ENCODE measurements around the gene CCDC85C. TPM values are rescaled to one million over a fixed set of nuclear protein-coding genes. Genes with fewer than 3 reads are reported as not detected.
A peak's percentile ranks its signal among the peaks of the same experiment; 100 is the strongest.

The CCDC85C gene
- total RNA-seq, 1 experiment from 2014 or later = 35.8 TPM

GRCh38 chr14:99527026-99527425, 77.0 kb downstream of the CCDC85C start:
- Mint-ChIP-seq H3K4me3 (no peak overlapping the region), H3K27ac (peak overlapping the region; percentile 9; the same call in 1 of the 2 replicates), H3K36me3 (no peaks in the 10 kb centered on the region), H3K9me3 (no peaks in the 10 kb centered on the region), H3K27me3 (ENCODE audit: low read depth) (no peaks in the 10 kb centered on the region), H3K4me1 (peaks cover 63% of the 10 kb centered on the region)
- DNase-seq (ENCODE audit: low spot score) = no peak
- POLR2A ChIA-PET = no interaction called here
- ATAC-seq = no peak
- TF ChIP-seq ZNF423 (CRISPR knock-in tag; IDR thresholded peaks at IDR 0.05) = no peak
- no peak for TF ChIP-seq MLX (CRISPR knock-in tag; IDR thresholded peaks at IDR 0.05)
- no peak for TF ChIP-seq NFE2L1 (CRISPR knock-in tag; IDR thresholded peaks at IDR 0.05)
- CTCF ChIA-PET = interaction anchor here (0.5 to 1.7 kb wide), 6 partner anchors 11 to 258 kb away, joined by 3 to 5 read pairs (median 3); no protein-coding TSS in a partner anchor

- Mint-ChIP-seq H3K27me3 (ENCODE audit: low read depth) (no peaks in the 10 kb centered on the region), H3K27ac (no peak overlapping the region), H3K36me3 (no peaks in the 10 kb centered on the region), H3K4me3 (no peak overlapping the region), H3K9me3 (no peaks in the 10 kb centered on the region), H3K4me1 (peaks cover 57% of the 10 kb centered on the region)
- DNase-seq (ENCODE audit: low spot score) (no peak), ATAC-seq (no peak)
- CTCF ChIA-PET = interaction anchor here (1.2 to 1.8 kb wide), 3 partner anchors 23 to 92 kb away, joined by 5 to 6 read pairs (median 6); no protein-coding TSS in a partner anchor
- POLR2A ChIA-PET = no interaction called here
- TF ChIP-seq NFE2L1 (CRISPR knock-in tag; IDR thresholded peaks at IDR 0.05) (no peak), IRF2 (CRISPR knock-in tag; IDR thresholded peaks at IDR 0.05; ENCODE audit: borderline replicate concordance, low read depth) (no peak), MXD4 (CRISPR knock-in tag; IDR thresholded peaks at IDR 0.05; ENCODE audit: borderline replicate concordance) (no peak), NFATC4 (CRISPR knock-in tag; IDR thresholded peaks at IDR 0.05) (no peak), IRF1 (CRISPR knock-in tag; IDR thresholded peaks at IDR 0.05) (no peak), CDX4 (CRISPR knock-in tag; IDR thresholded peaks at IDR 0.05; ENCODE audit: borderline replicate concordance) (no peak), ZNF671 (CRISPR knock-in tag; IDR thresholded peaks at IDR 0.05) (no peak)
Observed at GRCh38 chr14:99525699-99526080, 78.3 kb downstream of the CCDC85C start.

GRCh38 chr14:99524804-99525698, 79.0 kb downstream of the CCDC85C start:
- no peaks in the 10 kb centered on the region for H3K27me3 Mint-ChIP-seq (ENCODE audit: low read depth)
- peaks cover 52% of the 10 kb centered on the region for H3K4me1 Mint-ChIP-seq
- DNase-seq (ENCODE audit: low spot score) = no peak
- no peak overlapping the region for H3K4me3 Mint-ChIP-seq
- TF ChIP-seq ZNF423 (CRISPR knock-in tag; IDR thresholded peaks at IDR 0.05) (peak; percentile 86), ZNF416 (CRISPR knock-in tag; IDR thresholded peaks at IDR 0.05) (no peak), HMGXB4 (CRISPR knock-in tag; IDR thresholded peaks at IDR 0.05) (0 out of 2 replicates have a peak, but pooled peaks have one; percentile 15)
- H3K9me3 Mint-ChIP-seq = no peaks in the 10 kb centered on the region
- POLR2A ChIA-PET = interaction anchor here (1.2 kb wide), 1 partner anchor 44 kb away, joined by 3 read pairs; the partner anchor contains the start of genes CCNK and SETD3
- no peaks in the 10 kb centered on the region for H3K36me3 Mint-ChIP-seq
- H3K27ac Mint-ChIP-seq = peak overlapping the region; percentile 60
- CTCF ChIA-PET = interaction anchor here (0.7 to 2.9 kb wide), 21 partner anchors 11 to 668 kb away, joined by 3 to 24 read pairs (median 4); partner anchors contain the start of genes CCNK and SETD3
- ATAC-seq = peak; percentile 57

- ChIA-PET CTCF (interaction anchor here (0.5 to 2.9 kb wide), 23 partner anchors 12 to 669 kb away, joined by 3 to 24 read pairs (median 4); partner anchors contain the start of genes CCNK and SETD3), POLR2A (interaction anchor here (0.7 to 1.2 kb wide), 2 partner anchors 41 to 43 kb away, joined by 3 read pairs; partner anchors contain the start of genes CCNK and SETD3)
- Mint-ChIP-seq H3K27ac (peak overlapping the region; percentile 14), H3K27me3 (ENCODE audit: low read depth) (no peaks in the 10 kb centered on the region), H3K9me3 (no peaks in the 10 kb centered on the region), H3K4me3 (0 out of 2 replicates have a peak overlapping the region, but pooled peaks have one; percentile 1), H3K36me3 (no peaks in the 10 kb centered on the region), H3K4me1 (peaks cover 50% of the 10 kb centered on the region)
- DNase-seq (ENCODE audit: low spot score) = no peak
- no peak for ATAC-seq
- TF ChIP-seq ATF3 (CRISPR knock-in tag; conservative IDR thresholded peaks at IDR 0.05) (no peak), HMGXB4 (CRISPR knock-in tag; IDR thresholded peaks at IDR 0.05) (0 out of 2 replicates have a peak, but pooled peaks have one; percentile 2), TEAD1 (CRISPR knock-in tag; IDR thresholded peaks at IDR 0.05) (0 out of 2 replicates have a peak, but pooled peaks have one; percentile 16), EMX1 (CRISPR knock-in tag; IDR thresholded peaks at IDR 0.05) (no peak), STAT6 (CRISPR knock-in tag; conservative IDR thresholded peaks at IDR 0.05; ENCODE audit: low read depth) (no peak), NR2C2 (CRISPR knock-in tag; IDR thresholded peaks at IDR 0.05) (no peak)
Observed at GRCh38 chr14:99524091-99524661, 79.8 kb downstream of the CCDC85C start.
